Measurements from ENCODE around the gene ARID5B.

The ARID5B gene

GRCh38 chr10:62056219-62056618 lies 154.7 kb downstream of the ARID5B start:
- no peak for DNase-seq

DNA sequence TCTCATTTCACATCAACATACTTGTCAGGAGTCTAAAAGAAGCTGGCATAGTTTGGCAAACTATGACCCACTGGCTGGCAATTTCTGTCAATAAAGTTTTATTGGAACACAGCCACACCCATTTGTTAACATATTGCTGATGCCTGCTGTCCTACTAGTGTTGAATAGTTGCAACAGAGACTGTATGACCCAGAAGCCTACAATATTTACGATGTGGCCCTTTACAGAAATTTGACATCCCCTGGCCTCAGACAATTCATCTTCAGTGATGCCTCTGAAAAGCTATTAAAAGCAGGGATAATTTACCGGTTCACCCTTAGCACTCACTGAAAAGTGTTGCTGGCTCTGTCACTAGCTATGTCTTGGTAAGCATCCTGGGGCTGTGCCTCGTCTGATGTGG lies 155.2 kb downstream of the ARID5B start:
- DNase-seq: no peak

GRCh38 chr10:62057359-62057758 lies 155.9 kb downstream of the ARID5B start:
- no peak for DNase-seq

GRCh38 chr10:62057850-62058249 lies 156.4 kb downstream of the ARID5B start:
- no peak for DNase-seq

GRCh38 chr10:62058476-62058875 lies 157.0 kb downstream of the ARID5B start:
- DNase-seq: peak in 1 of 2 experiments; percentile 5

GRCh38 chr10:62058896-62059216 lies 157.4 kb downstream of the ARID5B start:
- DNase-seq: no peak

GRCh38 chr10:62059217-62059920 lies 157.9 kb downstream of the ARID5B start:
- DNase-seq: peak; percentile 59 to 62

DNA sequence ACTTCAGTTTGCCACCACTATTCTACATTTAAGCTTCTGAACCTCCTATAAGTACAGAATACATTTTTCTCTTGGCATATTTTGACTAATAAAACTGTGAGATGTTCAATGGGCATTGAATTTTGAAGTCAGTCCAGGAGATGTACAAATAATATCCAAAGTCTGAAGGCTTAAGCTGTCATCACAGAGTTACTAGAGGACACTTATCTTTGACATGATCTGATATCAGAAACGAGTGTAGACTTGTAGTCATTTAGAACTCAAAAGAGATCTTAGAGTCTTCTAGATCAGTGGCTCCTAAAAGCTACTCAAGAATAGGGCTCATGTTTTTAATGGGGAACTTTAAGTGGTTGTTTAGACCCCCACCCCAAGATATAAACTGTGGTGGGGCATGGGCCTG lies 160.5 kb downstream of the ARID5B start:
- no peak for DNase-seq

GRCh38 chr10:62062752-62063512 lies 161.4 kb downstream of the ARID5B start:
- DNase-seq: no peak

- DNase-seq: no peak
Observed at GRCh38 chr10:62063795-62064472, 162.4 kb downstream of the ARID5B start.

DNA sequence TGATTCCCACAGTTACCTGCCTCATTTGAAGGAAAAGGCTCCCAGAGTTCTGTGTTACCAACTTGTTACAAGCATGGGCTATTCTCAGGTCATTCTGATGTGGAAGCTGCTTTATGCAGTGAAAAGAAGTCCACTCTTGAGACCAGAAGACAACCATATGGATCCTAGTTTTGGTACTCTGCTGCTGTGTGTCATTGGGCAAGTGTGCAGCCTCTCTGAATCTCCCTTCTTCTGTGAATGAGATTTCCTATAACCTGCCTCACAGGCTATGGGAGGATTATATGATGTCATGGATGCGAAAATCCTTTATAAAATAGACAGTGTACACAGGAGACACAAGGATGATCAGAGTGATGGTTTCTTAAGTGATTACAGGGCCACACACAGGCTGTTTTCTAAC lies 166.1 kb downstream of the ARID5B start:
- no peak for DNase-seq

DNA sequence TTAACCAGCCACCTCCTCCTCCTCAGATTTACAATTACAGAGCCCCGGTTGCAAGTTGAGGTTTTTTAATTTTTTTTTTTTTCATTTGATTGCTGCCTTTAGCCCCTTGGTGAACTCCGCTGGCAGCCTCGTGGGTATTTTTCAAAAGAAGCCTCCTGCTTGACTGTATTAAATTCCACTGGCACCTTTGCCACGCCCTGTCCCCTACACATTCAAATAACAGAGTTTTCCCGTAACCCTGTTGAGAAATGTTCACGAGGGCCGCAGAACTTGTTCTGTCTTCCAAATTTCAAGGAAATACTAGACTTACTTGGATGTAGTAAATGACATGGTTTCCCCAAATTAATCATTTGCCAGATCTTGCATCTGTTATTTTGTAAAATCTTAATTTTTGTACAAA lies 167.0 kb downstream of the ARID5B start:
- no peak for DNase-seq

DNA sequence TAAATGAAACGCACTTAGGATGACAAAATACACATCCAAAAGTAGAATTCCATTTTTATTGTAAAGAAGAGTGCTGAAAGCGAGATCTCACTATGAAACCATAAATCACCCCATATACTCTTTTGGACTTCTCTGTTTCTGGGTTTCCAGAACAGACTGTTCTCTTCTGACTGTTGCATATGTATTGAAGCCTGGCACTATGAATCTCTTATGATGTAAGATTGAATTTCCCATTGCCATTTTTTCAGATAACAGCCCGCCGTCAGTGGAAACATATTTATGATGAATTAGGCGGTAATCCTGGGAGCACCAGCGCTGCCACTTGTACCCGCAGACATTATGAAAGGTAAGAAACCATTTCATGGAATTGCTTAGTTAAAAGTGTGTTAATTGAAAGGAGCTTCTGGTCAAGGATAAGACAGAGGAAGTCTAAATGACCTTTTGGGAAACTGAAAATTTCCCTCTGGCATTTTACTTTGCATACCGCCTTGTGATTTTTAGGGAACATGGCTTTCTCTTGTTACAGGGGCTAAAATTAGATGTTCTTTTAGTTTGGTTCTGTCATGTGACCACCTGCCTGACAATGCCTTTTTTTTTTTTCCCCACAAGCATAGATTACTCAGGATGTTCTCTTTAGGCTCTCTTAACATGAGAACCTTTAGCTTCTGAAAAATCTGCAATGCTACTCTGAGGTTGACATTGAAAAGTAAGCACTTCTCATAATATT lies 168.1 kb downstream of the ARID5B start:
- DNase-seq: no peak

GRCh38 chr10:62071846-62072281 lies 170.4 kb downstream of the ARID5B start:
- no peak for DNase-seq

GRCh38 chr10:62072901-62073300 lies 171.4 kb downstream of the ARID5B start:
- DNase-seq: no peak

GRCh38 chr10:62073429-62073828 lies 171.9 kb downstream of the ARID5B start:
- DNase-seq: no peak

DNA sequence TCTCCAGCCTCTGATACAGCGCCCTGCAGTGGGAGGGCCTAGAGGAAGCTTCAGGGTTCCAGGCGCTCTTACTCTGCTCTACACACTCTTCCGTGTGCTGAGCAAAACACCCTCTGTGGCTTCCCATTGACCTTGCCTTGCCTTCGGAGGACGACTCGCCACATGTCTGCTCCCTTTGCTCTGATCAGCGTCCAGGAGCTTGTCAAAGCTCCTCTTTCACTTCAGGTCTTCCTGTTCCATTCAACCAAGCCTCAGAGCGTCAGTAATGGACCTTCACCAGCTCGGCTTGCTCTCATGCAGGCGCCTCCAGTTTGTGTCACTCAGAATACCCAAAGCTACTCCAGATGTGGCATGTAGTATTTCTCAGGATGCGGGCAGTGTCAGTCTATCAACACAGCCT lies 173.9 kb downstream of the ARID5B start:
- DNase-seq: no peak

DNA sequence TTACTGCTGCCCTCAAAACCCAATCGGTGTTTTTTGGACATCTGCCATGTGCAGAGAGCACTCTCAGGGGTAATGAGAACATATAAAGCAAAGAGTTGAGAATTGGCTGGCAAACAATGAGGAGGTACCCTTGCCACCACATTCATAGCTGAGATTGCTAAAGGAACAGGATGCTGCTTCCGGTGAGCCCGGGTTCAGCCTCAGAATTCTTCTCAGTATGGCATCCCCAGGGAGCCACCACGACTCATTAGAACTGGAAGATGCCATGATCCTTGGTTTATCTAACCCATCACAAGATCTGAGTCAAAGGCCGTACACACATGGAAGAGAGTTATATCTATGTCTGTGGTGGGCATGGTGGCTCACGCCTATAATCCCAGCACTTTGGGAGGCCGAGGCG lies 174.4 kb downstream of the ARID5B start:
- DNase-seq: no peak

DNA sequence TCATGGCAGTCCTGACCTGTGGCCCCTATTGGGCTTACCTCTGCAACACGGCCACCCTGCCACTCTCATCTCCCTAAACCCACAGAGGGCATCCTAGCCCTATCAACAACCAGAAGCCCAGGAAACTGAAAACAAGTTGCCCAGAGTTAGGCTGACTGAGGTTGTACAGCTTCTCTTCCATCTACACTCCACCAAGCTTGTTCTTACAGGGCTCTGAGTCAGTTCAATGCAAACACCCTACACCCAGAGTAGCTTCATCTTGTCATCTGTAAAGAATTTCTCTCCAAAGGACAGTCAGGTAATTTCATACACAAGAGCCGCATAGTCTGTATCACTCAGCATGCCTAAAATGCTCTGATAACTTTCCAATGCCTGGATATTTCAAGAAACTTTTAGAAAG lies 175.4 kb downstream of the ARID5B start:
- DNase-seq: no peak

DNA sequence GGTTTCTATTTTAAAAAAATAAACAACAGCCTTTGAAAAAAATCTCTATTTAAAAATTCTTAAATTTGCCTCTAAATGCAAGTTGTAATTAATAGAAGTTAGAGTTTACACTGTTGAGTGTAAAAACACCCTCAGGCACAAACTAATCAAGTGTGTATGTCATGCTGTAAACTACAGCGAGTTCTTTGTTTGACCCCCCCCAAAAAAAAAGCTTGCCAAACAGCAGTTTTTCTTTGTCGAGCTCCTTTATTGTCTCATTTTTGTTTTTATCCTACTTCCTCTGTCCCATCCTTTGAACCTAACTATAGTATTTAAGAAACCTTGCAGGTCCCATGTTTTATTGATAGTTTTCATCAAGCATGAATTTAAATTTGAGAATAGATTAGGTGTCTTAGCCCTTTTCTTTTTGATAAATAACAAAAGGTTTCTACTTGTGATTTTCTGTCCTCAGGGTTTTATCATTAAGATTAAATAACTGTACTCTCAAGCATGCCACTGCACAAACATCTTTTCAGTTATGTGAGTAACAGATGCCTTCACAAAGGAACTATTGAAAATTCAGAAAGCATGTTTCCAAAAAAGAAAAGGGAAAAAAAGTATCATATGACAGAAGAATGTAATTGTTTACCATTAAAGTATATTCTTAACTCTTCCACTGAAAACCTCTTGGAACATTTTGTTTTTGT lies 176.0 kb downstream of the ARID5B start:
- DNase-seq: no peak

DNA sequence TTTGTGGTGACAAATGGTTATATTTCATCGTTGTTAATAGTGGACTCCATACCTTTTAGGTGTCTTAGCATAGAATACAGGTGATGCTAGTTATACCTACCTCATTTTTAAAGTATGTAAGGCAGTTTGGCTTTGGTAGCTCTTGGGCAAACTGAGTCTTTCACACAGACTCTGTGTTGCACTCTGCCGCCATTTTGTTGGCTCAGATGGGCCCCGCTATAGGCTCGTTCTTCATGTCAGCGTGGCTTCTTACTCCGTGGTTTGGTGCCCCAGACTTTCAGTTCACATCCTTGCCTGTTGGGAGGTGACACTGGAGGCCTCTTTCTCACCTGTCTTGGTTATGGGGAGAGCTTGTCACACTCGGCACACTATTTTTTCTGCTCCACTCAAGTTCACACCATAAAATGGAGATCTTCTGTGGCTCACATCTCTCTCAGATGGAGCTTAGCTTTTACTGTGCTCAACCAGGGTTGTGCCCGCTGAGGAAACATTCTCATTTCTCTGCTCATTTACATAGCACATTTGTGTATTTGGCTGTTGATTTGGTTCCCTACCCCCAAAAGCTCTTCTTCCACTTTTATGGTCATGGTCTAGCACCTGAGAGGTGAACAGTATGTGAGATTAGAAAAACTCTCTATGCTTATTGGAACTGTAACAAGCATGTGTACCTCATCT lies 178.5 kb downstream of the ARID5B start:
- DNase-seq: no peak

GRCh38 chr10:62080905-62081304 lies 179.4 kb downstream of the ARID5B start:
- no peak for DNase-seq
